ENCODE results near the gene OMD.

Gene OMD

DNA sequence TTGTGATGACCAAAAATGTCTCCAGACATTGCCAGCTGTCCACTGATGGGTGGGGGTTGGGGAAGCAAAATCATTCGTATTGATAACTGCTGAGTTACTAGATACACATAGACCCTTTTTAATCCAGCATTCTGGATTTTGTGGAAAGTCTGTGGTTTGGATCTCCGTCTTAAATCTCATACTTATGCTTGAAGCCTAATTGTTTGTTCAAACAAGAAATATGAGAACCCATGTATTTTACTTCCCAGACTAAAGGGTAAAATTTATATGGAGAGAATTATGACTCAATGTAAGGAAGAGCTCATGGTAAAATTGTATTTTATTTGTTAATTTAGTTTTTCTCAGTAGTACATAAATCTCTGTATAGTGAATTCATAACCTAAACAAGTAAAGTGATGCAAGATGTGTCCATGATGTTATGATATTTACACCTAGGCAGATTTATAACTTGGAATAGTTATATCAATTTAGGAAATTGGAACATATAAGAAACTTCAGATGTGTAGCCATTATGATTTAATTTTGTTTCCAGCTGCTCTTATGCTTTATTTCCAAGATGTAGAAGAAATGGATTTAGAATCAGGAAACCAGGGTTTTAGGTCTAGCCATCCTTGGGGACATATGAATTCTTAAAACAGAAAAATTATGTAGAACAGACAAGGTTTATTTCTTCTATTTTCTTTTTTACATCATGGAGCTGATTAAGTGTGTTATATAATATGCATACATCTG lies 15.4 kb downstream of the OMD start:
- no peak for DNase-seq

DNA sequence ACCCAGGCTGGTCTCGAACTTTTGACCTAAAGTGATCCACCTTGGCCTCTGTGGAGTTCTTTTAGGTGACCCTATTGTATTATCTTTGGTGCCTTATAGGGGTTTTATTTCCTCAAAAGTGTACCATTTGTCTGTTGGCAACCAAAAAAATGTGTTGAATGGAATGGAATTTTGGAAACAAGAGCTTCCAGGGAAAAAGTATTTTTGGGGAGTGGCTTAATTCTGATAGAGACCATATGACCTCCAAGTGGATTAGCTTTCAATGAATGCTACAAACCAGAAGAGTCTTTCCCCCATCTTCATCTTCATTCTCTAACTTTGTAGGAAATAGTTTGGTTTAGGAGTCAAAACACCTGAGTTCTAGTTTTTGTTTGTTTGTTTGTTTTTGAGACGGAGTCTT lies 16.5 kb downstream of the OMD start:
- DNase-seq = no peak

DNA sequence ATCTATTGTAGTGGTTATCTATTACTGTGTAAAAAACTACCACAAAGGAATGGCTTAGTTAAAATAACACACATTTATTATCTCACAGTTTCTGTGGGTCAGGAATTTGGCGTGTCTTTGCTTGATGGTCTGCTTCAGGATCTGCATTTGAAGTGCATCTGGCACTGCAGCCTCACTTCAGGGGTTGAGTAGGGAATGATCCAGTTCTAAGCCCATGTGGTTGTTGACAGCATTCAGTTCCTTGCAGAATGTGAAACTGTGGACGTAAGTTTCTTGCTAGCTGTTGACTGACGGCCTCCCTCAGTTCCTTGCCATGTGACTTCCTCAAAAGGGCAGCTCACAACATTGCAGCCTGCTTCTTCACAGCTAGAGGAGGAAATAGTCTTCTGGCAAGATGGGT lies 17.8 kb downstream of the OMD start:
- DNase-seq = peak in 1 of 2 experiments; percentile 21

DNA sequence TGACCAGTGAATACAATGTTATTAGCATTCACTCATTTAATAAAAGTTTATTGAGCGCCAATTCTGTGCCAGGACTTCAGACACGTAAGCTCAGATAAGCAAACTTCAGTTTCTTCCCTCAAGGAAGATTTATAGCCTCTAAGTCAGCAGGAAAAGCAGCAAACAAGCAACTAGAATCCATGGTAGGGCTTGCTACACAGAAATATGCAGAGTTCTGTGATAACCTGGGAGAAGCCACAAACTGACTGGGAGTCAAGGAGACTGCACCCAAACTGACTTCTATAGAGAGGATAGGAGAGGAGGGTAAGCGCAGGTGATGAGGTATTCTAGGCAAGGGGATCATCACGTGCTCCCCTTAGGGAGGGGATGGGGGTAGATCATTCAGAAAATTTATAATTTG lies 18.5 kb downstream of the OMD start:
- DNase-seq = no peak

DNA sequence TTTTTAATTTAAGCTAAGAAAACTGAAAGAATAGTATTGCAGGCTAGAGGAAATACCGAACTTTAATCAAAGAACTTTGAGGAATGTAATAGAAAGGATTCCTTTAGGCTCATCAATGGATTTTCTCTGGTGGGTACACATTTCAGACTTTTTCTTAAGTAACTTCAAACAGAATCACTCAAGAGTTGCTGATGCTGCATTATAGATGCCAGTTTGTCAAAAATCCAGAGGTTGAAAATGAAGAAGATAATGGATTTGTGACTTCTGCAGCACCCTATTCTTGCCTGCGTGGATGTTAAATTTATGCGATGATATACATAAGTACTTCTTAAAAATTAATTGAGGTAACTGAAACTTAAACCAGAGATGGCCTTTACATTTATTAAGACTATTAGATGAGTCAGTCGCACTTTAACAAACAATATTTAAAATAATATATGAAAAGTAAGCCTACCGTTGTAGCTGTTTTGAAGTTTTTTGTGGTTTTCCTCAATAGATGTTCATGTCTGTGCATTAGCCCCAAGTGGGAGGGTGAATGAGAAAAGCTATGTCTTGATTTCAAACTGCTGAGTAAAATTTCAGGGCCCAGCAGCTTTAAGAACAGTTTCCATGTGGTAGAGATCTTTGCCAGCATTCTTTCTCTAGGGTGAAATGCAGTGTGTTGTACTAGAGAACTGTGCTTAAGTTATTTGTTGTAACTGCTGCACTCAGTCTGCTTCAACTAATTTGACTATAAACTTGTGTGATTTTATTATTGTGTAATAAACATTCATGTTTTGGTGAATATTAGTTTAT lies 20.0 kb downstream of the OMD start, which contains the start of gene OGN:
TSS of gene OGN (minus strand) at position 537 of the 795 bp plus-strand sequence. CDS start 1,171 bp downstream, outside the sequence.
- no peak for DNase-seq

DNA sequence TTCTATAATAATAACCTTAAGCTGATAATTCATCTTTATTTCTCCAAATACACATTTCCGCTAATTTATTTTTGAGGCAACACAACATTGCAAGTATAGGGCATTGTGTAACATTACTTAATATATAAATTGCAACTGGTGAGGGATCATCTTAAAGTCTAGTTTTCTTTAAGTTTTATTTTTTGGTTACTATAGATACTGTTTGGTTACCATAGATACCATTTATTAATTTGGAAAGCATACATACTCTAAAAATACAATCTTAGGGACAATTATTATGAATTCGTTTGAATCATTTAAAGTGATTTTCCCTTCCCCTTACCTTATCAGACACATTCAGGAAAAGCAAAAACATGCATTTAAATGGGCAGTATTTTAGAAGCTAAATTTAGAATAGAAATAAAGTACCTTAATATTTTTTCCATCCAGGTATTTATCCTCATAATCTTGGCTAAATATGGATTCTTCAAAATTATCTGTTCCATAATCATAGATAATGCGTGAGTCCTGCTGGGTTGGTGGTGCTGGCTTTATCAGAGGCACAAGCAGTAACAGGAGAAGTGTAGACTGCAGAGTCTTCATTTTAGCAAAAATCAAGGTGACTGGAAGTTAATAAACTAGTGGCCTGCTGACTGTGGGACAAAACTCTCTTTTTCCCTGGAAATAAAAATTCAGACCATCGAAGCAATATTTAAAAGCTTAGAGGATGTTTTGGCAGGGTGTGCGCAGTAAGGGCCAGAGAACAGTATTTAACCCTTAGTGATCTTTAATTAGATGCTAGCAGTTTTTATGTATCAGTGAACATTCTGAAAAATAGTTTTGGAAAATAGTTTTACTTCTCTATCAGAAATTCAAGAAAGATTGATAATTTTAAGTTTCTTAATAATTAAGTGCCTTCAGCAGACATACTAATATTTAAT lies 21.2 kb downstream of the OMD start:
- DNase-seq = no peak

DNA sequence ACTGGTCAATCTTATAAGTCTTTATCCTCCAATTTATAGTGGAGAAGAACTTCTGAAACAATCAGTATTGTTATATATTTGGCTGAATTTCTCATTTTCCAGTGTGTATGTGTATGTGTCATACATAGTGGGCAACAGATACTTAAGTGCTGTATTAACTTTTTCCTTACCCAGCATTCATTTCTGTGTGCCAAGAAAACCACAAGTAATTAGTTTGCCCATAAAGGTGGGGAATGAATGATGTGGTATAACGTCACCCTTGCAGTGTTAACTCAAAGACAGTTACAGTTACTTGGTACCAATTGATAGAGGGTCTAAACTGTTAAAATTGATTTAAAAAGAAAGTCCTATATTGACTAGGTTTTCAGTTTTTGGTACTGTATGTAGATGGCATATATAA lies 21.9 kb downstream of the OMD start:
- no peak for DNase-seq

DNA sequence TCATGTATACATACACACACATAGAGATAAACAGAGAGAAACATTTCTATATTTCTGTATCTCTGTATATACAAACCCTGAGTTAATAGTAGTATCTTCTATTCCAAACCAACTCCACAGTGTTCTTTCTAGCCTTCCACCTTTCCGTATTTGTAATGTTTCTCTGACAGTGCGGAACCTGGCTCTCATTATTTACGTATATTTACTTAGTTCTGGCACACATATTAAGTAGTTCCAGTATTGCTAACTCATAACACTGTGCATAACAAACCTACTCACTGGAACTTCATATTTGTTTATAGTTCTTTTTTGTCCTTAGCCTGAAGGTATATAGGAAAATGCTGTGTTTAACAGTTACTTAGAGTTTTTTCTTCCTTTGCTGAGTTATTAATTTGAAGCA lies 26.4 kb downstream of the OMD start:
- DNase-seq = no peak

DNA sequence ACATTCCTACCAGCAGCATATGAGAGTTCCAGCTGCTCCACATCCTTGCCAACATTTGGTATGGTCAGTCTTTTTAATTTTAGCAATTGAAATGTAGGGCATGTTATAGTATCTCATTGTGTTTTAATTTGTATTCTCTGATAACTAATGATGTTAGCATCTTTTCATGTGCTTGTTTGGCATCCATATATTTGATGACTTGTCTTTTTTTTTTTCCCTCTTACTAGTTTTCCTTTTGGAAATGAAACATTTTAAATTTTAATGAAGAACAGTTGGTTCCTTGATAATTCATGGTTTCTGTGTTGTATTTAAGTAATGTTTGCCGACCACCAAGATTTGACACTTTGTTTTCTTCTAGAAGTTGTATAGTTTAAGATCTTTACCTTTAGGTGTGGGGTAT lies 28.7 kb downstream of the OMD start:
- DNase-seq = no peak

- DNase-seq = no peak
Measured at GRCh38 chr9:92393686-92394085, 30.6 kb downstream of the OMD start.

DNA sequence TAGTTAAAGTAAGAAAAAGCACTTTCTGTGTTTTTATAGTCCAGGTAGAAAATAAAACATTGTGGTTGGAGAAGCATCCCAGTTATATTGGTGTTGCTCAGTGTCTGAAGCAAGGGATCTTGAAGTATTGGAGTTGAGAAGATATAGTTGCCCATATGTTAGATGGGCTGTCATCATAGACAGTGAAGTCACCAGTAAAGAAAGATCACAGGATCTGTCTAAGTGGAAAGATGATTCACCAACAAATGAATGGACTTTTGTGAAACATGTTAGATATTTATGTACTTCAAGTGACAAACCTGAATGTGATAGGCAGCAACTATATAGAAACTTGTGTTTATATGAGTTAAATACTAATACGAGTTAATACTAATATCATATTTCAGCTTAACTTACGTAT lies 31.6 kb downstream of the OMD start:
- no peak for DNase-seq

DNA sequence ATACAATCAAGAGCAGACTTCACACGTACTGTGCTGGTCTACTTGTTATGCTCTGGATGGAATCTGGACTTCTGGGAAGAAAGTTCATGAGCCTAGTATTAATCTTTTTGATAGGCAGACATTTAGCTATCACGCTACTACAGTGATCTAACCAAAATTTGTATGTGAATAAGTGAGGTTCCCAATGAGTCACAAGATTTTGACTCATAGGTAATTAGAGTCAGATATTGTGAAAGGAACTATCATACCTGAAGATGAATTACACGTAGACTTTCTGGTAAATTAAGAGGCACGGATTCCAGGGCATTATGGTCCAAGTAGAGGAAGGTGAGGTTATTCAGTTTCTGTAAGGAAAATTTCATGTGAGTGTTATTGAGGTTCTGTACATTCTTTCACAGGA lies 38.3 kb downstream of the OMD start:
- DNase-seq = no peak

- no peak for DNase-seq
Measured at GRCh38 chr9:92385477-92385876, 38.8 kb downstream of the OMD start.

DNA sequence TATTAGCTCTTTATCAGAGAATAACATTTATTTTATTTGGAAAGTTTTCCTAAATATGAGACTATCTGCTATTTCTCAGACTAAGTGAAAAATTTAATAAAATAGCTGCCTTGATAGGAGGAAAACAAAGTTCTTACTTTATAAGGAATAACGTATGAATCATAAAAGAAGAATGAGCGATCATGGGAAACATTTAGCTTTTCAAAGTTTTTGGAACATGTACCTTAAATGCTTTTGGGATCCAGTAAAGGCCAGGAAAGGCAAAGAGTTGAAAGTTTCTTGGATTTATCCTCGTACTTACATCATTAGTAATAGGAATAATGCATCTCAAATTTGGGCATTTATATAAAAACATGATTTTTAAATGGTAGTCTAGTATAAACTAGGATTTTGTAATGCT lies 39.3 kb downstream of the OMD start:
- DNase-seq = no peak

- DNase-seq = no peak
Measured at GRCh38 chr9:92384375-92384774, 39.9 kb downstream of the OMD start.

DNA sequence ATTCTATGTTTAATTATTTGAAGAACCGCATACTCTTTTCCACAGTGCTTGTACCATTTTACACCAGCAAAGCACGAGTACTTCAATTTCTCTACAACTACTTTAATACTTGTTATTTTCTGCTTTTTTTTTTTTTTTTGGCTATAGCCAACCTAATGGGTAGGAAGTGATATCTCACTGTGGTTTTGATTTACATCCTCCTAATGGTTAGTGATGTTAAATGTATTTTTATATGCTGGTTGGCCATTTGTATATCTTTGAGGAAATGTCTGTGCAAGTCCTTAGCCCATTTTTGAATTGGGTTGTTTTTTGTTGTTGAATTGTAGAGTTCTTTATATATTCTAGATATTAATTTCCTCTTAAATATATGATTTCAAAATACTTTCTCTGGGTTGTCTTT lies 42.5 kb downstream of the OMD start:
- DNase-seq = no peak

- DNase-seq = no peak
Measured at GRCh38 chr9:92380603-92381002, 43.7 kb downstream of the OMD start.

DNA sequence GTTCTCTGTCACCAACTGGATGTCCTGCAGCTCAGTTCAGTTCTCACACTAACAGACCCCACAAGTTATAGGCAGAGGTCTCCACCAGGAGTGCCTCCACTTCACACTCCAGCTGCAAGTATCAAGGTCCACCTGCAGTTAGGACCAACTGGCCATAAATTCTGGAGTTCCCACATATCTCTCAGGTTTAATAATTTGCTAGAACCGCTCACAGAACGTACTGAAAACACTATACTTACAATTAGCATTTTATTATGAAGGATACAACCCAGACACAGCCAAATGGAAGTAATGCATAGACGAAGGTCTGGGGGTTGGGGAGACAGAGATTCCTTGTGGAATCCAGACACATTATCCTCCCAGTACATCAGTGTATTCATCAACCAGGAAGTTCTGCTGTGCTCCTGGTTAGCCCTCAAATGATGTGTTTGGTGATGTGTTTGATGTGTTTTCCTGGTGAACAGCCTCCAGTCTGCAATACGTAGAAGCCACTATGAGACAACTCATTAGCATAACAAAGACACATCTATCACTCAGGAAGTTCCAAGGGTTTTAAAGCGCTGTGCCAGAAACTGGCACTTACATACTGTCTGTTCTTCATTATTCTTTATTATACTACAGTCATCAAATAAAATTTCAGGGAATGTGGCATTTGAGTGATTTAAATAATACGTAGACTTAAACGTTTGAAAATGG lies 45.3 kb downstream of the OMD start:
- DNase-seq = no peak

GRCh38 chr9:92377876-92378275 lies 46.4 kb downstream of the OMD start:
- DNase-seq = no peak

- DNase-seq = no peak
Measured at GRCh38 chr9:92373167-92373566, 51.1 kb downstream of the OMD start.

DNA sequence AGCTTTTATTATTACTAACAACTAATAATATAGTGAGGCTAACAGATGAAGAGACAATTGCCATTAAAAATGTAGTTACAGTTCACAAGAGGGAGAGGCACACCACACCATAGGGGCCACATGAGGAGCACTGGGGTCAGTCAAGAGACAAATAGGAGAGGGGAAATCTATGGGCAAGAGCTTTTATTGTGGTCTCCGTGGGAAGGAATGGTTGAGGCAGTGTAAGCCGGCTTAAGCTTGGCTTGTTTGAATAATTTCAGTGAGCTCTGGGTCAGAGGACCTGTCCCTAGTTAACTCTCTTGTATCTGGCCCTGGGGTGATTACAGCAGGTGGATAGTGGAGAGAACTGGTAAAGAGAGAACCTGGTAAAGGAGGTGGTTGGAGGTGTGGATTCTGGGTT lies 55.2 kb downstream of the OMD start:
- no peak for DNase-seq
